ENCODE measurements around the gene LINC00305.

DNA sequence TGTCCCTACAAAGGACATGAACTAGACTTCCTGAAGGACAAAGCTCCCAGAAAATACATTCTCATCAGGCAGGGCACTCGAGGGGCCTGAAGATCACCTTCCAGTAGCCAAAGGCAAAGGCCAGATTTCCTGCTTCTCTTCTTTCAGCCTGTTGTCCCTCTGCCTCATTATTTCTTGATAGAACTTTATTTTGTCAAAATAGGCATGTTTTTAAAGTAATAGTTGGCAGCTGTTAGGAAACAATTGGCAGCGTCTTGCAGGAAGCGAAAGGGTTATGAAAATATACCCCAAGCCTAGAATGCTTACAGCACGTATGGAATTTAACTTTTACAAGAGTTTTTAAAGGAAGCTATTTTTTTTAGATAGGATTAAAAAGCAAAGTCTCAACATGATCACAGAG is 74.9 kb downstream of the LINC00305 start:
- TF ChIP-seq, protein P1, sequence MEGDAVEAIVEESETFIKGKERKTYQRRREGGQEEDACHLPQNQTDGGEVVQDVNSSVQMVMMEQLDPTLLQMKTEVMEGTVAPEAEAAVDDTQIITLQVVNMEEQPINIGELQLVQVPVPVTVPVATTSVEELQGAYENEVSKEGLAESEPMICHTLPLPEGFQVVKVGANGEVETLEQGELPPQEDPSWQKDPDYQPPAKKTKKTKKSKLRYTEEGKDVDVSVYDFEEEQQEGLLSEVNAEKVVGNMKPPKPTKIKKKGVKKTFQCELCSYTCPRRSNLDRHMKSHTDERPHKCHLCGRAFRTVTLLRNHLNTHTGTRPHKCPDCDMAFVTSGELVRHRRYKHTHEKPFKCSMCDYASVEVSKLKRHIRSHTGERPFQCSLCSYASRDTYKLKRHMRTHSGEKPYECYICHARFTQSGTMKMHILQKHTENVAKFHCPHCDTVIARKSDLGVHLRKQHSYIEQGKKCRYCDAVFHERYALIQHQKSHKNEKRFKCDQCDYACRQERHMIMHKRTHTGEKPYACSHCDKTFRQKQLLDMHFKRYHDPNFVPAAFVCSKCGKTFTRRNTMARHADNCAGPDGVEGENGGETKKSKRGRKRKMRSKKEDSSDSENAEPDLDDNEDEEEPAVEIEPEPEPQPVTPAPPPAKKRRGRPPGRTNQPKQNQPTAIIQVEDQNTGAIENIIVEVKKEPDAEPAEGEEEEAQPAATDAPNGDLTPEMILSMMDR (conservative IDR thresholded peaks at IDR 0.05; ENCODE audit: low read length) = no peak
- TF ChIP-seq EZH2phosphoT487 (IDR thresholded peaks at IDR 0.05; ENCODE audit: borderline replicate concordance) = no peak
